ENCODE data around the gene CLMN. TPM values are rescaled to one million over a fixed set of nuclear protein-coding genes. Genes with fewer than 3 reads are reported as not detected.
A peak's percentile ranks its signal among the peaks of the same experiment; 100 is the strongest.

Gene CLMN
- total RNA-seq, 2 experiments from 2014 or later = 0.27 to 0.67 TPM

DNA sequence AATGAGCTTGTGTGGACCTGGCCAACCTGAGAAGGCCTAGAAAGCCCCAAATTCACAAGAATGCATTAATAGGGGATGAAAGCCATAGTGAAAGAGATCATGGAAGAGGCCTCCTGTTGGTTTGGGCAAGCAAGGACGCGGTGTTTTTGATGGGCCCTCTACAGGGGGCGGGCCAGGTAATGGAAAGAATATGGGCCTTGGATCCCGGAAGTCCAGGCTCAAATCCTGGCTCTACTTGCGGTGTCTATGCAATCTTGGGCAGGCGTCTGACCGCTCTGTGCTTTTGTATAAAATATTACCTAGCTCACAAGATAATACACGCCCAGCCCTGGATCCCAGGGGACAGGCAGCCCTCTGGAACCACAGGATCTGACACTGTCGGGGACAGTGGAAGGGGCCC lies 41.1 kb upstream of the CLMN start:
- no peaks in the 10 kb centered on the region for H3K36me3 ChIP-seq (ENCODE audit: insufficient read depth, low read length)
- no peak overlapping the region for H3K4me3 ChIP-seq (ENCODE audit: low read length)
- ChIA-PET CTCF (no interaction called here), POLR2A (no interaction called here)
- H3K4me1 ChIP-seq (ENCODE audit: insufficient read depth, low read length) = peaks cover 3% of the 10 kb centered on the region
- Mint-ChIP-seq H3K9me3 (no peaks in the 10 kb centered on the region), H3K27ac (no peak overlapping the region), H3K36me3 (ENCODE audit: low read depth) (no peaks in the 10 kb centered on the region), H3K4me3 (no peak overlapping the region), H3K4me1 (ENCODE audit: low read depth) (no peaks in the 10 kb centered on the region), H3K27me3 (peaks cover 76% of the 10 kb centered on the region)
- H3K27me3 ChIP-seq (ENCODE audit: control insufficient read depth in 1 of 2, insufficient read depth in 2 of 2, low read length in 2 of 2) = peaks cover 22 to 53% of the 10 kb centered on the region in 2 experiments
- intact Hi-C loops (cut with DNase I, micrococcal nuclease) = no loop called here
- ATAC-seq (ENCODE audit: poor library complexity) (no peak), DNase-seq (no peak)
- H3K9me3 ChIP-seq (ENCODE audit: control insufficient read depth in 1 of 2, insufficient read depth in 1 of 2, low read length in 2 of 2) = no peaks in the 10 kb centered on the region
- TF ChIP-seq, protein P1, sequence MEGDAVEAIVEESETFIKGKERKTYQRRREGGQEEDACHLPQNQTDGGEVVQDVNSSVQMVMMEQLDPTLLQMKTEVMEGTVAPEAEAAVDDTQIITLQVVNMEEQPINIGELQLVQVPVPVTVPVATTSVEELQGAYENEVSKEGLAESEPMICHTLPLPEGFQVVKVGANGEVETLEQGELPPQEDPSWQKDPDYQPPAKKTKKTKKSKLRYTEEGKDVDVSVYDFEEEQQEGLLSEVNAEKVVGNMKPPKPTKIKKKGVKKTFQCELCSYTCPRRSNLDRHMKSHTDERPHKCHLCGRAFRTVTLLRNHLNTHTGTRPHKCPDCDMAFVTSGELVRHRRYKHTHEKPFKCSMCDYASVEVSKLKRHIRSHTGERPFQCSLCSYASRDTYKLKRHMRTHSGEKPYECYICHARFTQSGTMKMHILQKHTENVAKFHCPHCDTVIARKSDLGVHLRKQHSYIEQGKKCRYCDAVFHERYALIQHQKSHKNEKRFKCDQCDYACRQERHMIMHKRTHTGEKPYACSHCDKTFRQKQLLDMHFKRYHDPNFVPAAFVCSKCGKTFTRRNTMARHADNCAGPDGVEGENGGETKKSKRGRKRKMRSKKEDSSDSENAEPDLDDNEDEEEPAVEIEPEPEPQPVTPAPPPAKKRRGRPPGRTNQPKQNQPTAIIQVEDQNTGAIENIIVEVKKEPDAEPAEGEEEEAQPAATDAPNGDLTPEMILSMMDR (IDR thresholded peaks at IDR 0.05) = no peak
- no peak overlapping the region for H3K27ac ChIP-seq (ENCODE audit: low read depth in 1 of 2, low read length in 2 of 2)

DNA sequence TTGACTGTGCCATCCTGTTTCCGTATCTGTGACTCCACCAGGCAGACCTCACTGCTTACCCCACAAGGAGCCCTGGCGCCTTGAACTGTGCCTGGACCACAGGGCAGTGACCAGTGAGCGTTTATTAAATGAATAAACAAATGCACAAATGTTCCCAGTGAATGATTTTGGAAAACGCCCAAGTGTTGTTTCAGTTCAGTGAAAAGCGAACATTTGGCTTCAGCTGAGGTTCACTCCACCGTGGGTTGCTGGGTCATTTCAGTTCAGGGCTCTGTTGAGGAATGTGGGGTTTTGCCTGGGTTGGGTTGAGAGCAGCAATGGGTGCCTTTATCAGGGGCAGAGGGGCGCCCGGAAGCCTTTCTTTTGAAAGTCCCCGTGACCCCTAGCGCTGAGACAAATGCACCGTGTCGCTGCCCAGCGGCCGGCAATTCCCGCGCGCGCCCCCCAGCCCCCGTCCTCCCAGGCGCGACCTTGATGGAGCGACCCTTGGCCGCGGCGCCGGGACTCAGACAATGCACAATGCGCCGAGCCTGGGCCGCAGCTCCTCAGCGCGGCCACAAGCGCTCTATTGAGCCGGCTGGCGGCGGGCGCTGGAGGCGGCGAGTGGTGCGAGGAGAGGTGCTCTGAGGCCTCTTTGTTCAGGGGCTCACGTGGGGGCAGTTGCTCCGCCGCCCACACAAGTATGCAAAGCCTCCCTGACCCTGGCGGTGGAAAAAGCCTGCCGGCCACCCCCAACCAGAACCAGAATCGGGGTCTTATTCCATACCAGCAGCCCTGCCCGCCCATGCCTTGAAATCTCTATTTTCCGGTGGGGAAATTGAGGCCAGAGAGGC lies 40.5 kb upstream of the CLMN start:
- TF ChIP-seq, protein P1 (IDR thresholded peaks at IDR 0.05) = no peak
- Mint-ChIP-seq H3K27ac (no peak overlapping the region), H3K4me1 (ENCODE audit: low read depth) (no peaks in the 10 kb centered on the region), H3K36me3 (ENCODE audit: low read depth) (no peaks in the 10 kb centered on the region), H3K4me3 (no peak overlapping the region), H3K27me3 (peaks cover 73% of the 10 kb centered on the region), H3K9me3 (no peaks in the 10 kb centered on the region)
- DNase-seq (no peak), ATAC-seq (ENCODE audit: poor library complexity) (no peak)
- ChIA-PET CTCF (no interaction called here), POLR2A (no interaction called here)
- peaks cover 3% of the 10 kb centered on the region for H3K4me1 ChIP-seq (ENCODE audit: insufficient read depth, low read length)
- H3K9me3 ChIP-seq (ENCODE audit: control insufficient read depth in 1 of 2, insufficient read depth in 1 of 2, low read length in 2 of 2) = no peaks in the 10 kb centered on the region
- H3K27ac ChIP-seq (ENCODE audit: low read depth in 1 of 2, low read length in 2 of 2) = no peak overlapping the region
- no peaks in the 10 kb centered on the region for H3K36me3 ChIP-seq (ENCODE audit: insufficient read depth, low read length)
- H3K4me3 ChIP-seq (ENCODE audit: low read length) = no peak overlapping the region
- peaks cover 22 to 53% of the 10 kb centered on the region in 2 experiments for H3K27me3 ChIP-seq (ENCODE audit: control insufficient read depth in 1 of 2, insufficient read depth in 2 of 2, low read length in 2 of 2)
- intact Hi-C loops (cut with DNase I, micrococcal nuclease) = no loop called here

DNA sequence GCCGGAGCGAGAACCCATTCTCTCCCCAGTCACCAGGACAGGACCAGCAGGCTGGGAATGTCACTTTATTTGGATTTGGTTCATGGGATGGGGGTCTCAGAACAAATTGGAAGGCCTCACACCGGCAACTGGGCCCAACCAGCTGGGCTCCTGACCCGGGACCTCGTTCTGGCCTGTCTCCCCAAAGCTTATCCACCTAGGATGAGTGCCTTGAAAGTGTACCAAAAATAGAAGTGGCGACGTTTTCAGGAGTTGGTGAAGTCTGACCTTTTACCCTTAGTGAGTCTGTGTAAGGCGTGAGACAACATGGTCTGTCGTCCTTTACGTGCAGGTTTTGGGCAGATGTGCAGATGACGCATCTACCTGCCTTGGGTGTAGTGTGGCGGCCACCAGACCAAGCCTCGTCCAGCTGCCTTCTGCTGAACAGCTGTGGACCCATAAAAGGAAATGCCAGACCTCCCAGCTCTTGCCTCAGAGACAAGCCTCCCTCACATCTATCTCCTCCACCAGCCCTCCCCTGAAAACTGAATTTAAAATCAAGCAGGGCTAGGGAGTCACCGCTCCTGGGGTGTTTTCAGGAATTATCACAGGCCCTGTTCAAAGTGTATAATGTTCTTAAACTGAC lies 36.6 kb upstream of the CLMN start:
- Mint-ChIP-seq H3K4me3 (no peak overlapping the region), H3K9me3 (peaks cover 2% of the 10 kb centered on the region), H3K4me1 (ENCODE audit: low read depth) (no peaks in the 10 kb centered on the region), H3K27me3 (peaks cover 45% of the 10 kb centered on the region), H3K36me3 (ENCODE audit: low read depth) (no peaks in the 10 kb centered on the region), H3K27ac (no peak overlapping the region)
- H3K4me1 ChIP-seq (ENCODE audit: insufficient read depth, low read length) = no peaks in the 10 kb centered on the region
- no peak overlapping the region for H3K4me3 ChIP-seq (ENCODE audit: low read length)
- CTCF ChIA-PET = no interaction called here
- TF ChIP-seq, protein P1 (IDR thresholded peaks at IDR 0.05) = no peak
- H3K36me3 ChIP-seq (ENCODE audit: insufficient read depth, low read length) = no peaks in the 10 kb centered on the region
- intact Hi-C loops (cut with DNase I, micrococcal nuclease) = no loop called here
- ATAC-seq (ENCODE audit: poor library complexity) = no peak
- H3K9me3 ChIP-seq (ENCODE audit: control insufficient read depth in 1 of 2, insufficient read depth in 1 of 2, low read length in 2 of 2) = peaks cover 0 to 9% of the 10 kb centered on the region in 2 experiments
- H3K27ac ChIP-seq (ENCODE audit: low read depth in 1 of 2, low read length in 2 of 2) = no peak overlapping the region
- H3K27me3 ChIP-seq (ENCODE audit: control insufficient read depth in 1 of 2, insufficient read depth in 2 of 2, low read length in 2 of 2) = peaks cover 21 to 22% of the 10 kb centered on the region in 2 experiments
- POLR2A ChIA-PET = no interaction called here
- DNase-seq = peak in 1 of 14 experiments; percentile 7
